ENCODE results near the gene SBSN.

DNA sequence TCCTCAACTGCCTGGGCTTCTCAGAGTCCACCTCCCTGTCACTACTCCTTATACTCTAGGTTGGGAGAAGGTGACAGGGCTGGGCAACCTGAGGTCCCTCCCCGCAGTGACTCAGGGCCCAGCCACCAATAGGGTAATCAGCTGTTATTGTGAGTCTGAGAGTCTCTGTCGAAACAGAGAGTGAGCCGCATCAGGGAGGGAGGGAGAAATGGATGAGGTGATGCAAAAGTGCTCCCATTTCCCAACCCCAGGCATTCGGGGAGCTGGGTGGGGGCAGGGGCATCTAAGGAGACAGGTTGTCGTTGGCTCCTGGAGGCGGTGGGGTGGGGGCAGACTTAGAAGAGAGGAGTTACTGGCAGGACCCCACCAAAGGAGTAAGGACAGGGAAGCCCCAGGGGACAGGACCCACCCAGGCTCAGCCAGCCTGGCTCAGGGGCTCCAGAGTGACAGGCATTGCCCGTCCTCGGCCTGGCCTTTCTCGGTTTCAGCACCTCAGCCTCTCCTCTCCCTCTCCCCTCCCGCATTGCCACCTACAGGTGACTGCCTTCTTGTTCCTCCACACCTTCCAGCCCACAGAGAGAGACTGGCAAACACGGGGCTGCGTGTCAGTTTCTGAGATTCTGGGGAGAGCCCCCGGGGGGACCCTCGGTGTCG lies 14.4 kb downstream of the SBSN start, which contains the start of gene DMKN:
- no peak for TF ChIP-seq EZH2 (IDR thresholded peaks at IDR 0.05; ENCODE audit: borderline replicate concordance, control insufficient read depth, low read depth, low read length)
- no peak for TF ChIP-seq SIX5 (IDR thresholded peaks at IDR 0.05; ENCODE audit: low read depth, low read length, severe bottlenecking)
- no peak for TF ChIP-seq BCL3 (IDR thresholded peaks at IDR 0.05; ENCODE audit: borderline replicate concordance, insufficient read depth, low read depth, low read length, poor library complexity, severe bottlenecking)
- TF ChIP-seq, protein P1, sequence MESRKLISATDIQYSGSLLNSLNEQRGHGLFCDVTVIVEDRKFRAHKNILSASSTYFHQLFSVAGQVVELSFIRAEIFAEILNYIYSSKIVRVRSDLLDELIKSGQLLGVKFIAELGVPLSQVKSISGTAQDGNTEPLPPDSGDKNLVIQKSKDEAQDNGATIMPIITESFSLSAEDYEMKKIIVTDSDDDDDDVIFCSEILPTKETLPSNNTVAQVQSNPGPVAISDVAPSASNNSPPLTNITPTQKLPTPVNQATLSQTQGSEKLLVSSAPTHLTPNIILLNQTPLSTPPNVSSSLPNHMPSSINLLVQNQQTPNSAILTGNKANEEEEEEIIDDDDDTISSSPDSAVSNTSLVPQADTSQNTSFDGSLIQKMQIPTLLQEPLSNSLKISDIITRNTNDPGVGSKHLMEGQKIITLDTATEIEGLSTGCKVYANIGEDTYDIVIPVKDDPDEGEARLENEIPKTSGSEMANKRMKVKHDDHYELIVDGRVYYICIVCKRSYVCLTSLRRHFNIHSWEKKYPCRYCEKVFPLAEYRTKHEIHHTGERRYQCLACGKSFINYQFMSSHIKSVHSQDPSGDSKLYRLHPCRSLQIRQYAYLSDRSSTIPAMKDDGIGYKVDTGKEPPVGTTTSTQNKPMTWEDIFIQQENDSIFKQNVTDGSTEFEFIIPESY (IDR thresholded peaks at IDR 0.05): no peak

All from GM12878 (cell line).